Glutamatergic neuron (in vitro differentiated cells): ENCODE measurements around the gene SLIRP. TPM values are rescaled to one million over a fixed set of nuclear protein-coding genes. Genes with fewer than 3 reads are reported as not detected.

ENCODE experiments used
- DNase-seq: peaks from one replicate; pipeline ENCODE4 v3.0.0; 2022
- H3K27ac Mint-ChIP-seq: one replicate; pipeline ENCODE4 v1.8.0; 2020; ENCODE audit warnings: mild to moderate bottlenecking, mixed read lengths, inconsistent platforms; ENCODE audit not compliant: unreplicated experiment
- H3K27me3 Mint-ChIP-seq: one replicate; pipeline ENCODE4 v1.8.0; 2020; ENCODE audit warnings: mild to moderate bottlenecking, moderate library complexity, mixed read lengths, inconsistent platforms; ENCODE audit not compliant: unreplicated experiment
- H3K36me3 Mint-ChIP-seq: one replicate; pipeline ENCODE4 v1.8.0; 2020; ENCODE audit warnings: mild to moderate bottlenecking, mixed read lengths, inconsistent platforms; ENCODE audit not compliant: unreplicated experiment
- H3K4me1 Mint-ChIP-seq: one replicate; pipeline ENCODE4 v1.8.0; 2020; ENCODE audit warnings: mild to moderate bottlenecking, low read depth, mixed read lengths, inconsistent platforms; ENCODE audit not compliant: unreplicated experiment
- H3K4me3 Mint-ChIP-seq: one replicate; pipeline ENCODE4 v1.8.0; 2020; ENCODE audit warnings: mild to moderate bottlenecking, mixed read lengths, inconsistent platforms; ENCODE audit not compliant: unreplicated experiment
- H3K9me3 Mint-ChIP-seq: one replicate; pipeline ENCODE4 v1.8.0; 2020; ENCODE audit warnings: mild to moderate bottlenecking, moderate library complexity, mixed read lengths, inconsistent platforms; ENCODE audit not compliant: unreplicated experiment
- CTCF ChIP-seq: fragments of 200-600 bp; sonication (generic); IDR thresholded peaks from one replicate; pipeline ENCODE4 v1.5.0; 2021; ENCODE audit not compliant: partially characterized antibody, unreplicated experiment
- total RNA-seq: library from RNA; stranded (reverse); fragmentation: NEBNext Ultra II Directional; extraction: Animal tissue kit (Norgen Biotek cat#: 25700); gene quantifications from one replicate; pipeline ENCODE4 v1.2.1, GENCODE V29; 2021; ENCODE audit not compliant: unreplicated experiment

Gene SLIRP
- total RNA-seq, 1 donor from 2014 or later = 126 TPM

GRCh38 chr14:77667331-77667730 lies 40.6 kb upstream of the SLIRP start:
- H3K36me3 Mint-ChIP-seq = no peaks in the 10 kb centered on the region
- no peaks in the 10 kb centered on the region for H3K9me3 Mint-ChIP-seq
- no peak overlapping the region for H3K4me3 Mint-ChIP-seq
- no peak overlapping the region for H3K27ac Mint-ChIP-seq
- H3K27me3 Mint-ChIP-seq = no peaks in the 10 kb centered on the region
- no peak for DNase-seq
- TF ChIP-seq CTCF = no peak
- H3K4me1 Mint-ChIP-seq = peaks cover 1% of the 10 kb centered on the region

DNA sequence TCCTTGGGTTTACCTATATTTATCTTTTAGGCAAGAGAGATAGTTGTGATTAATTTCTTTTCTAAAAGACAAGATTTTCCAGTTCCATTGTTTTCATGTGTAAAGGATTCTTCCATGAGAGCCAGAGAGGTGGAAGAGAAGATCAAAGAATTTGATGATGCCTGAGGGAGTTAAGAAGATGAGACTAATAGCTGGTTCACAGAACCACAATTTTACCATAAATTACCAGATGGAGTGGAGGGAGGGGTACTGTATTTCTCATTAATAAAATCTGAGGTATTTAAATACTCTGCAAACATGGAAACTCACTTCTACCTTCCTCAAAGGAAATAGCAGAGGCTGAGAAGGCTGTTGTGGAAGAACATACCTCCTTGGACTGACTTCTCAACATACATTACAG lies 34.7 kb upstream of the SLIRP start:
- Mint-ChIP-seq H3K36me3 (no peaks in the 10 kb centered on the region), H3K9me3 (no peaks in the 10 kb centered on the region), H3K27ac (no peak overlapping the region), H3K27me3 (no peaks in the 10 kb centered on the region), H3K4me3 (no peak overlapping the region), H3K4me1 (no peaks in the 10 kb centered on the region)
- no peak for DNase-seq
- no peak for TF ChIP-seq CTCF

DNA sequence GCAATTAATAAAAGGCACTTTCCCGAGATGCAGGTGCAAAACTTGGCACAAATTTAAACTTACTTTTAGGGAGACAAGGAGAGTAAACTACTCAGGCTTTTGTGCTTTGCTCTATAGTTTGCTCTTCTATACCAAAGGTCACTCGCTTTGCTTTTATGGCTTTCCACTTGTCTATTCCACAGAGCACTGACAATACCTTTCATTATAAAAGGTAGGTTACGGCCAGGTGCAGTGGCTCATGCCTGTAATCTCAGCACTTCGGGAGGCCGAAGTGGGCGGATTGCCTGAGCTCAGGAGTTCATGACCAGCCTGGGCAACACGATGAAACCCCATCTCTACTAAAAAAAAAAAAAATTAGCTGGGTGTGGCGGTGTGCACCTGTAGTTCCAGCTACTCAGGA lies 33.0 kb upstream of the SLIRP start:
- H3K27me3 Mint-ChIP-seq = no peaks in the 10 kb centered on the region
- no peaks in the 10 kb centered on the region for H3K36me3 Mint-ChIP-seq
- H3K27ac Mint-ChIP-seq = no peak overlapping the region
- H3K4me3 Mint-ChIP-seq = no peak overlapping the region
- no peak for TF ChIP-seq CTCF
- no peak for DNase-seq
- no peaks in the 10 kb centered on the region for H3K4me1 Mint-ChIP-seq
- H3K9me3 Mint-ChIP-seq = no peaks in the 10 kb centered on the region

DNA sequence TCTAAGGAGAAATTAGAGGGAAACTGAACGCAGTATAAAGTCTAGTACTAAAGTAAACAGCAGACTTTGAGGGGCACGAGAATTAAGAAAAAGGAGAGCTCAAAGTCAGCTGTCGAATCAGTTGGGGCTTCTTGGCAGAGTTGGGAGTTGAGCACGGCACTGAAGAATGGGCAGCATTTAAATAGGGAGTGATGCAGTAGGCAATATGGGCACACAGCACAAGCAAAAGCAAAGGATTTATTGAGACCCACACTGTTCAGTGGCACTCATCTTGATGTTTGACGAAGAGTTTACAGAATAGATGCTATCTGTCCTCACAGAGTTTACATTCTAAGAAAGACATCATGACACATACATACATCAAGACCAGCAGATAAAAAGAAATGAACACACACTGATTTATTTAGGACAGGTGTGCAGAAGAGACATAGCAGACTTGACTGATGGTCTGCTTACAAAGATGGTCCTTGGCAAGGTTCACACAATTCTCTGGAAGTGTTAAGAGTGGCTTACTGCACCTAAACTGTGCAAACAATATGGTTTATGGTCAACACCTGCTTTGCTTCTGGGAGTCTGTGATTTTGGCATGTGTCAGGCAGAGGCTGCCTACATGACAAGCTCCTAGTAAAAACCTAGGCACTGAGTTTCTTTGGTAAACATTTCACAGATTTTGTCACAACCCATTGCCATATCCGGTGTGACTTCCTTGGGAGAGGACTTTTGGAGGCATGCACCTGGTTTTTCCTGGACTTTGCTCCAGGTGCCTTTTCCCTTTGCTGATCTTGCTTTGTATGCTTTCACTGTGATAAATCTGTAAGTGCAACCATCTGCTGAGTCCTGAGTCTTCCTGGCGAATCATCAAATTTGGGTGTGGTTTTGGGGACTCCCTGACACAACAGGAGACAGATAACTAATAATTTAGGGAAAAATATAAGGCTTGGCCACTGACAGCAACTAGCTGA lies 26.4 kb upstream of the SLIRP start:
- no peak overlapping the region for H3K27ac Mint-ChIP-seq
- no peaks in the 10 kb centered on the region for H3K4me1 Mint-ChIP-seq
- no peaks in the 10 kb centered on the region for H3K36me3 Mint-ChIP-seq
- DNase-seq = no peak
- TF ChIP-seq CTCF = no peak
- H3K27me3 Mint-ChIP-seq = no peaks in the 10 kb centered on the region
- H3K4me3 Mint-ChIP-seq = no peak overlapping the region
- H3K9me3 Mint-ChIP-seq = peaks cover 2% of the 10 kb centered on the region

GRCh38 chr14:77682158-77682553 lies 25.7 kb upstream of the SLIRP start:
- Mint-ChIP-seq H3K27me3 (no peaks in the 10 kb centered on the region), H3K4me1 (no peaks in the 10 kb centered on the region), H3K4me3 (no peak overlapping the region), H3K27ac (no peak overlapping the region), H3K36me3 (no peaks in the 10 kb centered on the region), H3K9me3 (peaks cover 2% of the 10 kb centered on the region)
- no peak for DNase-seq
- no peak for TF ChIP-seq CTCF
